SK-N-SH (cell line): ENCODE results near the gene KIF5C. TPM values are rescaled to one million over a fixed set of nuclear protein-coding genes. Genes with fewer than 3 reads are reported as not detected.

Experiments used
- CTCF ChIA-PET: fragments of 300-600, 350-600 bp; formaldehyde crosslinking; extraction: SDS; loops from one replicate; lab custom pipeline; 2021; lab: Yijun Ruan, JAX
- POLR2A ChIA-PET: fragments of 350-600 bp; sonication (Branson Sonifier 250); formaldehyde crosslinking; extraction: SDS; loops from one replicate; lab custom pipeline; 2020; ENCODE audit warnings: antibody characterized with exemption, inconsistent platforms; lab: Yijun Ruan, JAX
- DNase-seq: peaks from one replicate; pipeline ENCODE4 v3.0.0; 2012
- H2AFZ ChIP-seq: fragments of 200-600 bp; sonication (generic); 2 replicates; pipeline ENCODE4 v1.8.1; 2016; ENCODE audit warnings: antibody characterized with exemption, mild to moderate bottlenecking, low read depth
- H3F3A ChIP-seq: fragments of 200-600 bp; sonication (generic); replicated peaks from 2 replicates; pipeline ENCODE3; 2016; ENCODE audit warnings: antibody characterized with exemption, mild to moderate bottlenecking; ENCODE audit not compliant: insufficient read depth
- H3K27ac ChIP-seq, 2 experiments: fragments of 200-500 bp in 1 of 2; fragments of 200-600 bp in 1 of 2; sonication (Bioruptor generic) in 1 of 2; sonication (generic), shearing (Covaris generic) in 1 of 2; 2 replicates each; pipeline versions ENCODE4 v1.5.1 to v1.6.1; 2014 to 2016; ENCODE audit warnings: low read depth in 2 of 2, inconsistent platforms in 1 of 2, low read length in 1 of 2, mild to moderate bottlenecking in 1 of 2, mixed read lengths in 1 of 2
- H3K27me3 ChIP-seq: fragments of 200-600 bp; sonication (generic), shearing (Covaris generic); 2 replicates; pipeline ENCODE4 v1.6.1; 2016; ENCODE audit warnings: mixed run types; ENCODE audit not compliant: insufficient read depth
- H3K36me3 ChIP-seq, 2 experiments: fragments of 200-500 bp in 1 of 2; fragments of 200-600 bp in 1 of 2; sonication (Bioruptor generic) in 1 of 2; sonication (generic) in 1 of 2; replicated peaks in 1 of 2; 2 replicates each; pipeline versions ENCODE3 to v1.5.1; 2014 to 2016; ENCODE audit warnings: low read length in 1 of 2, mild to moderate bottlenecking in 1 of 2; ENCODE audit not compliant: insufficient read depth in 2 of 2, control insufficient read depth in 1 of 2
- H3K4me1 ChIP-seq, 2 experiments: fragments of 200-500 bp in 1 of 2; fragments of 200-600 bp in 1 of 2; sonication (Bioruptor generic) in 1 of 2; sonication (generic), shearing (Covaris generic) in 1 of 2; 2 replicates each; pipeline versions ENCODE4 v1.5.1 to v1.6.1; 2014 to 2016; ENCODE audit warnings: low read depth in 1 of 2, low read length in 1 of 2, mixed run types in 1 of 2; ENCODE audit not compliant: insufficient read depth in 2 of 2, control insufficient read depth in 1 of 2
- H3K4me2 ChIP-seq: fragments of 200-600 bp; sonication (generic), shearing (Covaris generic); 2 replicates; pipeline ENCODE4 v1.6.1; 2017; ENCODE audit warnings: mixed run types
- H3K4me3 ChIP-seq, 2 experiments: fragments of 200-500 bp in 1 of 2; fragments of 200-600 bp in 1 of 2; sonication (Bioruptor generic) in 1 of 2; sonication (generic), shearing (Covaris generic) in 1 of 2; 2 replicates each; pipeline versions ENCODE4 v1.5.1 to v1.8.1; 2014 to 2016; ENCODE audit warnings: low read depth in 2 of 2, inconsistent platforms in 1 of 2, low read length in 1 of 2, mild to moderate bottlenecking in 1 of 2, mixed read lengths in 1 of 2, moderate library complexity in 1 of 2
- H3K79me2 ChIP-seq: fragments of 200-600 bp; sonication (generic); 2 replicates; pipeline ENCODE4 v1.8.1; 2017; ENCODE audit warnings: mild to moderate bottlenecking; ENCODE audit not compliant: insufficient read depth
- H3K9ac ChIP-seq: fragments of 200-600 bp; sonication (generic); 2 replicates; pipeline ENCODE4 v1.6.1; 2017; ENCODE audit warnings: mixed run types
- H3K9me2 ChIP-seq: fragments of 200-600 bp; sonication (generic); 2 replicates; pipeline ENCODE4 v1.6.1; 2017; ENCODE audit warnings: mixed run types
- H3K9me3 ChIP-seq: fragments of 200-600 bp; sonication (generic); 2 replicates; pipeline ENCODE4 v1.6.1; 2017; ENCODE audit warnings: mixed run types, mild to moderate bottlenecking, moderate library complexity
- H4K20me1 ChIP-seq: fragments of 200-600 bp; sonication (generic); 2 replicates; pipeline ENCODE4 v1.6.1; 2017; ENCODE audit warnings: mild to moderate bottlenecking, mixed run types; ENCODE audit not compliant: insufficient read depth
- ELF1 ChIP-seq: IDR thresholded peaks from 2 replicates; pipeline ENCODE4 v1.4.0; 2012
- FOSL2 ChIP-seq: IDR thresholded peaks from 2 replicates; pipeline ENCODE4 v1.4.0; 2012; ENCODE audit warnings: low read depth, mild to moderate bottlenecking, moderate library complexity, borderline replicate concordance
- FOXM1 ChIP-seq: IDR thresholded peaks from 2 replicates; pipeline ENCODE4 v1.4.0; 2012; ENCODE audit warnings: low read depth, mild to moderate bottlenecking
- GABPA ChIP-seq: IDR thresholded peaks from 2 replicates; pipeline ENCODE4 v1.4.0; 2012; ENCODE audit warnings: low read depth, mild to moderate bottlenecking
- GATA2 ChIP-seq: sonication (generic); formaldehyde crosslinking; IDR thresholded peaks from 2 replicates; pipeline ENCODE4 v1.5.0; 2020; ENCODE audit warnings: mild to moderate bottlenecking, missing genetic modification reagents
- IRF3 ChIP-seq: fragments of 150-350 bp; IDR thresholded peaks from 2 replicates; pipeline ENCODE4 v1.6.1; 2016; ENCODE audit warnings: mild to moderate bottlenecking, low read depth, low read length
- JUND ChIP-seq: IDR thresholded peaks from 2 replicates; pipeline ENCODE4 v1.4.0; 2012
- MEF2A ChIP-seq: IDR thresholded peaks from 2 replicates; pipeline ENCODE4 v1.4.0; 2012; ENCODE audit warnings: low read depth, borderline replicate concordance
- MXI1 ChIP-seq: IDR thresholded peaks from 2 replicates; pipeline ENCODE4 v1.6.1; 2012; ENCODE audit warnings: mild to moderate bottlenecking, low read depth, low read length, improper control_type of control experiment
- NRF1 ChIP-seq: IDR thresholded peaks from 2 replicates; pipeline ENCODE4 v1.6.1; 2012; ENCODE audit warnings: low read depth, mild to moderate bottlenecking, low read length
- PBX3 ChIP-seq: IDR thresholded peaks from 2 replicates; pipeline ENCODE4; 2012
- POLR2AphosphoS5 ChIP-seq: IDR thresholded peaks from 2 replicates; pipeline ENCODE4 v1.6.1; 2012; ENCODE audit warnings: low read depth, low read length
- RXRA ChIP-seq: IDR thresholded peaks from 2 replicates; pipeline ENCODE4 v1.4.0; 2012; ENCODE audit warnings: low read depth, mild to moderate bottlenecking, borderline replicate concordance
- WGBS: methylation state at CpG from one replicate; pipeline ENCODE4 v1.1.6; 2017; ENCODE audit warnings: low lambda C conversion rate; 5-methylcytosine and 5-hydroxymethylcytosine counted together
- polyA plus RNA-seq, 3 experiments: library from polyadenylated mRNA; depleted of rRNA; stranded (reverse); fragments of >200 nt; gene quantifications; 2 replicates each; pipeline ENCODE4 v1.2.3, GENCODE V29; 2012
- TF ChIP-seq, protein P1 (sequence below): IDR thresholded peaks from 2 replicates; pipeline ENCODE4 v1.6.1; 2012; ENCODE audit warnings: mild to moderate bottlenecking, low read depth, low read length, moderate library complexity

Gene KIF5C
- polyA plus RNA-seq, 1 of the 3 experiments (the other 2 are of a cell fraction), result 3.9 TPM

- CTCF ChIA-PET, result interaction anchor here (1.9 kb wide), 1 partner anchor 12 kb away, joined by 10 read pairs; the partner anchor contains the start of gene LYPD6B
- peaks cover 21% of the 10 kb centered on the region for H3K9me3 ChIP-seq
- H3K9ac ChIP-seq, result no peak overlapping the region
- H2AFZ ChIP-seq, result no peak overlapping the region
- no peaks in the 10 kb centered on the region for H3K4me1 ChIP-seq
- 75% methylated on average over 6 of the region's 6 CpGs for WGBS
- no peaks in the 10 kb centered on the region for H3K27me3 ChIP-seq
- TF ChIP-seq MEF2A (no peak), GABPA (no peak), IRF3 (no peak), RXRA (no peak), MXI1 (no peak), FOSL2 (no peak), POLR2AphosphoS5 (no peak), GATA2 (CRISPR knock-in tag) (no peak), FOXM1 (no peak), JUND (no peak), ELF1 (no peak)
- TF ChIP-seq, protein P1, sequence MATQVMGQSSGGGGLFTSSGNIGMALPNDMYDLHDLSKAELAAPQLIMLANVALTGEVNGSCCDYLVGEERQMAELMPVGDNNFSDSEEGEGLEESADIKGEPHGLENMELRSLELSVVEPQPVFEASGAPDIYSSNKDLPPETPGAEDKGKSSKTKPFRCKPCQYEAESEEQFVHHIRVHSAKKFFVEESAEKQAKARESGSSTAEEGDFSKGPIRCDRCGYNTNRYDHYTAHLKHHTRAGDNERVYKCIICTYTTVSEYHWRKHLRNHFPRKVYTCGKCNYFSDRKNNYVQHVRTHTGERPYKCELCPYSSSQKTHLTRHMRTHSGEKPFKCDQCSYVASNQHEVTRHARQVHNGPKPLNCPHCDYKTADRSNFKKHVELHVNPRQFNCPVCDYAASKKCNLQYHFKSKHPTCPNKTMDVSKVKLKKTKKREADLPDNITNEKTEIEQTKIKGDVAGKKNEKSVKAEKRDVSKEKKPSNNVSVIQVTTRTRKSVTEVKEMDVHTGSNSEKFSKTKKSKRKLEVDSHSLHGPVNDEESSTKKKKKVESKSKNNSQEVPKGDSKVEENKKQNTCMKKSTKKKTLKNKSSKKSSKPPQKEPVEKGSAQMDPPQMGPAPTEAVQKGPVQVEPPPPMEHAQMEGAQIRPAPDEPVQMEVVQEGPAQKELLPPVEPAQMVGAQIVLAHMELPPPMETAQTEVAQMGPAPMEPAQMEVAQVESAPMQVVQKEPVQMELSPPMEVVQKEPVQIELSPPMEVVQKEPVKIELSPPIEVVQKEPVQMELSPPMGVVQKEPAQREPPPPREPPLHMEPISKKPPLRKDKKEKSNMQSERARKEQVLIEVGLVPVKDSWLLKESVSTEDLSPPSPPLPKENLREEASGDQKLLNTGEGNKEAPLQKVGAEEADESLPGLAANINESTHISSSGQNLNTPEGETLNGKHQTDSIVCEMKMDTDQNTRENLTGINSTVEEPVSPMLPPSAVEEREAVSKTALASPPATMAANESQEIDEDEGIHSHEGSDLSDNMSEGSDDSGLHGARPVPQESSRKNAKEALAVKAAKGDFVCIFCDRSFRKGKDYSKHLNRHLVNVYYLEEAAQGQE, result no peak
- no peaks in the 10 kb centered on the region for H4K20me1 ChIP-seq
- POLR2A ChIA-PET, result no interaction called here
- no peak overlapping the region for H3K4me2 ChIP-seq
- H3K27ac ChIP-seq, result no peak overlapping the region
- no peak for DNase-seq
- no peak overlapping the region for H3K4me3 ChIP-seq
- H3K36me3 ChIP-seq, result no peaks in the 10 kb centered on the region
- H3F3A ChIP-seq, result peaks cover 4% of the 10 kb centered on the region
- H3K79me2 ChIP-seq, result no peaks in the 10 kb centered on the region
- H3K9me2 ChIP-seq, result no peaks in the 10 kb centered on the region
These were observed 175.2 kb downstream of the KIF5C start for GRCh38 chr2:149050188-149050587.

- CTCF ChIA-PET, result no interaction called here
- Histone ChIP-seq H3K4me1 (peaks cover 0 to 6% of the 10 kb centered on the region in 2 experiments; a peak in 2 of 4 replicates), H3K4me3 (no peak overlapping the region), H2AFZ (no peak overlapping the region), H3K27ac (peak overlapping the region in 1 of 2 experiments; percentile 2; a peak in 2 of 4 replicates), H3K4me2 (peak overlapping the region; percentile 8; the same call in 1 of the 2 replicates)
- peak; percentile 85 for TF ChIP-seq PBX3
- TF ChIP-seq JUND, result peak; percentile 37; the same call in 1 of the 2 replicates
- TF ChIP-seq NRF1, result no peak
- peak; percentile 30; the same call in 1 of the 2 replicates for TF ChIP-seq FOSL2
- TF ChIP-seq, all 33 proteins: peak for 3
- H3K27me3 ChIP-seq, result no peaks in the 10 kb centered on the region
- H3K79me2 ChIP-seq, result no peaks in the 10 kb centered on the region
- WGBS, result 24% methylated on average over 1 of the region's 1 CpG
- no peaks in the 10 kb centered on the region for H3K9me3 ChIP-seq
- no peak for DNase-seq
- H3K9ac ChIP-seq, result no peak overlapping the region
- POLR2A ChIA-PET, result no interaction called here
- H3K36me3 ChIP-seq, result no peaks in the 10 kb centered on the region
- H4K20me1 ChIP-seq, result no peaks in the 10 kb centered on the region
- peaks cover 4% of the 10 kb centered on the region for H3F3A ChIP-seq
- no peaks in the 10 kb centered on the region for H3K9me2 ChIP-seq
These were observed 180.7 kb downstream of the KIF5C start for GRCh38 chr2:149055751-149056150.
